ENCODE data around the gene SHISA6.

The SHISA6 gene

GRCh38 chr17:11241611-11242226 lies 706 bp downstream of the SHISA6 start:
- no peak for TF ChIP-seq CTCF (IDR thresholded peaks at IDR 0.05; ENCODE audit: control extremely low read depth, extremely low read depth, low read depth, missing control alignments)
- POLR2A ChIA-PET, result no interaction called here
- CTCF ChIA-PET, result no interaction called here
- no peak for DNase-seq (ENCODE audit: extremely low spot score)

- ChIA-PET CTCF (no interaction called here), POLR2A (no interaction called here)
- no peak for TF ChIP-seq CTCF (IDR thresholded peaks at IDR 0.05; ENCODE audit: control extremely low read depth, extremely low read depth, low read depth, missing control alignments)
- no peak for DNase-seq (ENCODE audit: extremely low spot score)
These were observed 1.4 kb downstream of the SHISA6 start for GRCh38 chr17:11242411-11242810.

GRCh38 chr17:11244776-11245175 lies 3.8 kb downstream of the SHISA6 start:
- ChIA-PET CTCF (no interaction called here), POLR2A (no interaction called here)
- no peak for TF ChIP-seq CTCF (IDR thresholded peaks at IDR 0.05; ENCODE audit: control extremely low read depth, extremely low read depth, low read depth, missing control alignments)
- DNase-seq (ENCODE audit: extremely low spot score), result no peak

GRCh38 chr17:11245187-11245586 lies 4.2 kb downstream of the SHISA6 start:
- ChIA-PET POLR2A (no interaction called here), CTCF (interaction anchor here (1.0 kb wide), 1 partner anchor 16 kb away, joined by 3 read pairs; no protein-coding TSS in a partner anchor)

GRCh38 chr17:11245791-11246190 lies 4.8 kb downstream of the SHISA6 start:
- ChIA-PET CTCF (interaction anchor here (1.0 kb wide), 1 partner anchor 15 kb away, joined by 3 read pairs; no protein-coding TSS in a partner anchor), POLR2A (no interaction called here)
- no peak for DNase-seq (ENCODE audit: extremely low spot score)
- TF ChIP-seq CTCF (IDR thresholded peaks at IDR 0.05; ENCODE audit: control extremely low read depth, extremely low read depth, low read depth, missing control alignments), result no peak

More at GRCh38 chr17:11245187-11245586, 4.2 kb downstream of the SHISA6 start:
- no peak for DNase-seq (ENCODE audit: extremely low spot score)
- no peak for TF ChIP-seq CTCF (IDR thresholded peaks at IDR 0.05; ENCODE audit: control extremely low read depth, extremely low read depth, low read depth, missing control alignments)

GRCh38 chr17:11250161-11250560 lies 9.1 kb downstream of the SHISA6 start:
- no peak for TF ChIP-seq CTCF (IDR thresholded peaks at IDR 0.05; ENCODE audit: control extremely low read depth, extremely low read depth, low read depth, missing control alignments)
- no peak for DNase-seq (ENCODE audit: extremely low spot score)
- ChIA-PET POLR2A (no interaction called here), CTCF (no interaction called here)

Measured in GM10248 (cell line).